ENCODE data around the gene AGRN.

Gene AGRN

GRCh38 chr1:999725-1000356, 20.1 kb upstream of the AGRN start, which contains the start of gene HES4:
Gene HES4, minus strand, starts transcription at chr1:1000097. Its CDS starts 124 bp downstream, at chr1:999973.
- TF ChIP-seq USF1 (IDR thresholded peaks at IDR 0.05) = no peak
- no peak for TF ChIP-seq ZBTB7A (IDR thresholded peaks at IDR 0.05; ENCODE audit: low read depth)
- no peak for TF ChIP-seq CREB1 (IDR thresholded peaks at IDR 0.05; ENCODE audit: low read depth)
- peak; percentile 61 for TF ChIP-seq EP300 (IDR thresholded peaks at IDR 0.05; ENCODE audit: borderline replicate concordance)
- no peak for TF ChIP-seq YY1 (IDR thresholded peaks at IDR 0.05; ENCODE audit: low read depth)
- peak; percentile 42 for TF ChIP-seq NFIC (IDR thresholded peaks at IDR 0.05)
- TF ChIP-seq EGR1 (IDR thresholded peaks at IDR 0.05) = peak; percentile 41; the same call in 1 of the 2 replicates
- peak; percentile 61 for TF ChIP-seq TEAD4 (IDR thresholded peaks at IDR 0.05)
- 0 out of 2 replicates have a peak, but pooled peaks have one; percentile 15 for TF ChIP-seq FOXM1 (IDR thresholded peaks at IDR 0.05; ENCODE audit: borderline replicate concordance, low read depth)

GRCh38 chr1:1000357-1001056, 19.4 kb upstream of the AGRN start:
- TF ChIP-seq CREB1 (IDR thresholded peaks at IDR 0.05; ENCODE audit: low read depth) = peak; percentile 97
- TF ChIP-seq RAD21 (IDR thresholded peaks at IDR 0.05; ENCODE audit: low read depth) = no peak
- TF ChIP-seq ZBTB7A (IDR thresholded peaks at IDR 0.05; ENCODE audit: low read depth) = peak; percentile 99
- TF ChIP-seq TAF1 (IDR thresholded peaks at IDR 0.05; ENCODE audit: low read depth) = no peak
- TF ChIP-seq USF1 (IDR thresholded peaks at IDR 0.05) = peak; percentile 84
- peak; percentile 98 for TF ChIP-seq MAX (IDR thresholded peaks at IDR 0.05)
- TF ChIP-seq EGR1 (IDR thresholded peaks at IDR 0.05) = peak; percentile 6
- peak; percentile 84 for TF ChIP-seq CEBPB (IDR thresholded peaks at IDR 0.05)
- peak; percentile 28; the same call in 1 of the 2 replicates for TF ChIP-seq EP300 (IDR thresholded peaks at IDR 0.05; ENCODE audit: borderline replicate concordance)
- no peak for TF ChIP-seq FOXM1 (IDR thresholded peaks at IDR 0.05; ENCODE audit: borderline replicate concordance, low read depth)
- TF ChIP-seq TEAD4 (IDR thresholded peaks at IDR 0.05) = no peak
- TF ChIP-seq NFIC (IDR thresholded peaks at IDR 0.05) = peak; percentile 1; the same call in 1 of the 2 replicates
- TF ChIP-seq TCF12 (IDR thresholded peaks at IDR 0.05; ENCODE audit: low read depth) = peak; percentile 18; the same call in 1 of the 2 replicates
- TF ChIP-seq YY1 (IDR thresholded peaks at IDR 0.05; ENCODE audit: low read depth) = no peak

- TF ChIP-seq TCF12 (IDR thresholded peaks at IDR 0.05; ENCODE audit: low read depth) (no peak), FOXM1 (IDR thresholded peaks at IDR 0.05; ENCODE audit: borderline replicate concordance, low read depth) (no peak), EP300 (IDR thresholded peaks at IDR 0.05; ENCODE audit: borderline replicate concordance) (peak; percentile 7; the same call in 1 of the 2 replicates), ZBTB7A (IDR thresholded peaks at IDR 0.05; ENCODE audit: low read depth) (peak; percentile 80; the same call in 1 of the 2 replicates), RAD21 (IDR thresholded peaks at IDR 0.05; ENCODE audit: low read depth) (no peak), TAF1 (IDR thresholded peaks at IDR 0.05; ENCODE audit: low read depth) (no peak)
Observed at GRCh38 chr1:1001057-1001783, 18.7 kb upstream of the AGRN start.

GRCh38 chr1:1003618-1004419, 16.1 kb upstream of the AGRN start:
- TF ChIP-seq CREB1 (IDR thresholded peaks at IDR 0.05; ENCODE audit: low read depth) = no peak
- TF ChIP-seq TAF1 (IDR thresholded peaks at IDR 0.05; ENCODE audit: low read depth) = no peak
- no peak for TF ChIP-seq RAD21 (IDR thresholded peaks at IDR 0.05; ENCODE audit: low read depth)
- no peak for TF ChIP-seq USF1 (IDR thresholded peaks at IDR 0.05)
- TF ChIP-seq REST (IDR thresholded peaks at IDR 0.05; ENCODE audit: low read depth) = no peak
- no peak for TF ChIP-seq EGR1 (IDR thresholded peaks at IDR 0.05)
- no peak for TF ChIP-seq YY1 (IDR thresholded peaks at IDR 0.05; ENCODE audit: low read depth)
- TF ChIP-seq FOXM1 (IDR thresholded peaks at IDR 0.05; ENCODE audit: borderline replicate concordance, low read depth) = no peak
- TF ChIP-seq CEBPB (IDR thresholded peaks at IDR 0.05) = no peak
- no peak for TF ChIP-seq EP300 (IDR thresholded peaks at IDR 0.05; ENCODE audit: borderline replicate concordance)
- TF ChIP-seq MAX (IDR thresholded peaks at IDR 0.05) = no peak
- no peak for TF ChIP-seq NFIC (IDR thresholded peaks at IDR 0.05)

GRCh38 chr1:1004420-1004779, 15.5 kb upstream of the AGRN start:
- no peak for TF ChIP-seq USF1 (IDR thresholded peaks at IDR 0.05)
- no peak for TF ChIP-seq EP300 (IDR thresholded peaks at IDR 0.05; ENCODE audit: borderline replicate concordance)
- TF ChIP-seq TEAD4 (IDR thresholded peaks at IDR 0.05) = no peak
- TF ChIP-seq NFIC (IDR thresholded peaks at IDR 0.05) = no peak
- TF ChIP-seq TCF12 (IDR thresholded peaks at IDR 0.05; ENCODE audit: low read depth) = no peak
- TF ChIP-seq ZBTB7A (IDR thresholded peaks at IDR 0.05; ENCODE audit: low read depth) = no peak
- TF ChIP-seq YY1 (IDR thresholded peaks at IDR 0.05; ENCODE audit: low read depth) = no peak
- TF ChIP-seq REST (IDR thresholded peaks at IDR 0.05; ENCODE audit: low read depth) = no peak
- TF ChIP-seq MAX (IDR thresholded peaks at IDR 0.05) = no peak
- TF ChIP-seq CEBPB (IDR thresholded peaks at IDR 0.05) = no peak
- no peak for TF ChIP-seq FOXM1 (IDR thresholded peaks at IDR 0.05; ENCODE audit: borderline replicate concordance, low read depth)
- no peak for TF ChIP-seq EGR1 (IDR thresholded peaks at IDR 0.05)
- TF ChIP-seq TAF1 (IDR thresholded peaks at IDR 0.05; ENCODE audit: low read depth) = no peak
